ENCODE data around the gene APEH.

Gene APEH

GRCh38 chr3:49732597-49732996 is 58.4 kb downstream of the APEH start:
- no peak for DNase-seq

- DNase-seq: no peak
Observed at GRCh38 chr3:49733551-49733950, 59.4 kb downstream of the APEH start.

All from stimulated activated naive CD4-positive, alpha-beta T cell treated with Interleukin-2 at 50 U/mL for 16 hours (primary cell).